Bronchial epithelial cell (primary cell): ENCODE data around the gene FAM163A. TPM values are rescaled to one million over a fixed set of nuclear protein-coding genes. Genes with fewer than 3 reads are reported as not detected.
"Not testable (repeated sequence)": the region's sequence is repeated elsewhere in the genome, so short reads cannot be mapped to it uniquely, and the experiment has no call there.

Experiments
- DNase-seq: peaks from one replicate; pipeline ENCODE4 v3.0.0-alpha.2; 2010; ENCODE audit warnings: low read depth
- FAIRE-seq: peaks from 2 replicates; lab custom pipeline; 2011; peaks lifted over from hg19 to GRCh38; lab: Jason Lieb, UNC
- H3K27me3 ChIP-seq: 2 replicates; pipeline ENCODE4 v1.5.1; 2011; ENCODE audit warnings: low read length; ENCODE audit not compliant: control insufficient read depth, insufficient read depth
- H3K36me3 ChIP-seq: 2 replicates; pipeline ENCODE4 v1.5.1; 2011; ENCODE audit warnings: low read length; ENCODE audit not compliant: control insufficient read depth, insufficient read depth
- H3K4me3 ChIP-seq: 2 replicates; pipeline ENCODE4 v1.5.1; 2011; ENCODE audit warnings: mild to moderate bottlenecking, low read depth, low read length, control low read depth
- CTCF ChIP-seq: IDR thresholded peaks from 2 replicates; pipeline ENCODE4 v1.5.1; 2011; ENCODE audit warnings: mild to moderate bottlenecking, moderate library complexity, low read length, control low read depth, inconsistent platforms; ENCODE audit not compliant: insufficient read depth, severe bottlenecking
- total RNA-seq: library from RNA; depleted of rRNA; stranded (reverse); fragments of >200 nt; gene quantifications from 2 replicates; pipeline ENCODE4 v1.2.1, GENCODE V29; 2014

FAM163A gene
- total RNA-seq, 1 donor from 2014 or later, result not detected

- H3K36me3 ChIP-seq, result no peaks in the 10 kb centered on the region
- no peak for DNase-seq
- no peaks in the 10 kb centered on the region for H3K27me3 ChIP-seq
- no peak for FAIRE-seq
- no peak overlapping the region for H3K4me3 ChIP-seq
- no peak for TF ChIP-seq CTCF
These were observed 60.0 kb downstream of the FAM163A start for GRCh38 chr1:179803104-179803503.

DNA sequence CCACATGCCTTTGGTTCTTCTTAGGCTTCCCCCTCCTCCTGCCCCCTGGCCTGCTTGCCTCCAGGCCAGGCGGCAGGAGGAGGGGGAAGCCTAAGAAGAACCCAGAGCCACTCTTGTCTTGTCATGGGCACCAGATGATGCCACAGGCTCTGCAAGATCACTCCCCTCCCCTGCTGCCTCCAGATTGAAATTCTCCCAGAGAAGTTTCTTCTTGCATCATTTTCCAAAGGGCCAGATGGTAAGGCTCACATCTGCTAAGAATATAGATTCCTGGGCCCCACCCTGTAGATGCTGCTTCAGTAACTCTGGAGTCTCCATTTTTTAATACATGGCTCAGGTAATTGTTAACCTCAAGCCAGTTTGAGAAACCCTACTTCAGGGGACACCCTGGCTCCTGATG lies 60.8 kb downstream of the FAM163A start:
- no peak for TF ChIP-seq CTCF
- DNase-seq (no peak), FAIRE-seq (no peak)
- Histone ChIP-seq H3K27me3 (no peaks in the 10 kb centered on the region), H3K4me3 (no peak overlapping the region), H3K36me3 (no peaks in the 10 kb centered on the region)

GRCh38 chr1:179804417-179804816 lies 61.3 kb downstream of the FAM163A start:
- H3K27me3 ChIP-seq, H3K36me3 ChIP-seq, DNase-seq, H3K4me3 ChIP-seq, FAIRE-seq: not testable (repeated sequence)

- TF ChIP-seq CTCF, result no peak
- DNase-seq, result no peak
- H3K36me3 ChIP-seq, result no peaks in the 10 kb centered on the region
- H3K4me3 ChIP-seq, result no peak overlapping the region
- FAIRE-seq, result no peak
- no peaks in the 10 kb centered on the region for H3K27me3 ChIP-seq
These were observed 62.5 kb downstream of the FAM163A start for GRCh38 chr1:179805291-179806195.

- DNase-seq (no peak), FAIRE-seq (no peak)
- no peak for TF ChIP-seq CTCF
- no peaks in the 10 kb centered on the region for H3K27me3 ChIP-seq
- no peak overlapping the region for H3K4me3 ChIP-seq
- H3K36me3 ChIP-seq, result no peaks in the 10 kb centered on the region
These were observed 63.2 kb downstream of the FAM163A start for GRCh38 chr1:179806333-179806732.

DNA sequence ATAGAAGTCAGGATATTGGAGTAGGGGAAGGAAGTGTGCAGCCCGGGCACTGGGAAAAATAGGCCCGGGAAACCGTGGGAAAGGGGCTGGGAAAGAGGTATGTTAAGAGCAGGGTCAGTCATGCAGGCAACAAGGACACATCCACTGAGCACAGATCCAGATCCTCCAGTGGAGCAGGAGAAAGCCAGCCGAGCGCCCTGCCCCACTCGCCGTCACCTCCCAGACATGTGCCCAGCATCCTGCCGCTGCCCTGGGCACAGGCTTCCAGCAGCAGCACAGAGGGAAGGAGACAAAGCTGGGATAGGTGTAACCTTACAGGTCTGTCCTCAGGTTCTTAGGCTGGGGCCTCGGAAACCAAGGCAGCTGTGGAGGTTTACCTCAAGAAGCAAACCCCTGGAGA lies 64.2 kb downstream of the FAM163A start:
- H3K4me3 ChIP-seq, result no peak overlapping the region
- FAIRE-seq (no peak), DNase-seq (no peak)
- H3K36me3 ChIP-seq, result no peaks in the 10 kb centered on the region
- no peaks in the 10 kb centered on the region for H3K27me3 ChIP-seq
- TF ChIP-seq CTCF, result no peak
